Measurements from ENCODE around the gene SPDYC. TPM values are rescaled to one million over a fixed set of nuclear protein-coding genes. Genes with fewer than 3 reads are reported as not detected.

SPDYC gene
- total and polyA plus RNA-seq, 9 of the 15 experiments (the other 6 are each of a cell fraction or from before 2014, with no cell fraction given), result 4.4 to 18.8 (median 9.2) TPM

GRCh38 chr11:65129649-65130441, 40.2 kb upstream of the SPDYC start:
- Histone ChIP-seq H3K4me1 (replicated peaks in 1 of 2; ENCODE audit: control insufficient read depth in 2 of 2, insufficient read depth in 2 of 2, low read length in 2 of 2) (peaks cover 12 to 34% of the 10 kb centered on the region in 2 experiments; a peak in 4 of 5 replicates), H3K9ac (ENCODE audit: insufficient read depth in 1 of 2, low read depth in 2 of 2, low read length in 2 of 2) (peak overlapping the region in 1 of 2 experiments; percentile 17; a peak in 1 of 4 replicates), H4K20me1 (replicated peaks; ENCODE audit: control insufficient read depth, insufficient read depth, low read length) (peaks cover 13% of the 10 kb centered on the region; the same call in 1 of the 2 replicates), H3K9me3 (replicated peaks; ENCODE audit: control insufficient read depth, insufficient read depth, low read depth, low read length) (no peaks in the 10 kb centered on the region), H3K9me1 (ENCODE audit: control insufficient read depth, insufficient read depth, low read length) (peaks cover 4% of the 10 kb centered on the region), H3K27ac (ENCODE audit: extremely low read depth, low read depth, low read length) (no peak overlapping the region), H3K4me3 (no peak overlapping the region), H3K27me3 (ENCODE audit: control insufficient read depth in 2 of 2, insufficient read depth in 2 of 2, low read length in 2 of 2) (no peaks in the 10 kb centered on the region), H3K36me3 (ENCODE audit: control insufficient read depth, insufficient read depth, low read length) (peaks cover 81% of the 10 kb centered on the region), H3K4me2 (ENCODE audit: insufficient read depth, low read length) (no peak overlapping the region), H3K79me2 (ENCODE audit: control insufficient read depth, insufficient read depth, low read length) (peaks cover 39% of the 10 kb centered on the region), H2AFZ (ENCODE audit: low read depth, low read length) (no peak overlapping the region)
- FAIRE-seq (no peak), ATAC-seq (no peak), DNase-seq (ENCODE audit: extremely low read depth in 1 of 4, low spot score in 3 of 4) (no peak)
- WGBS (ENCODE audit: insufficient coverage, low coverage, missing lambda C conversion rate), result 91% methylated on average over 10 of the region's 13 CpGs
- in situ Hi-C loops (cut with MboI) (no loop called here), intact Hi-C loops (cut with micrococcal nuclease) (no loop called here)
- ChIA-PET POLR2A (interaction anchor here (0.6 to 8.4 kb wide), 10 partner anchors 7 to 1241 kb away, joined by 3 to 182 read pairs (median 4); partner anchors contain the start of genes FAU, MRPL49, SPDYC and TM7SF2), CTCF (ENCODE audit: low intra/inter-chr PET ratio) (no interaction called here)
- BruUV-seq (replicated peaks), result no TSS peak
- TF ChIP-seq ZNF184 (CRISPR knock-in tag; IDR thresholded peaks at IDR 0.05) (no peak), POLR2G (IDR thresholded peaks at IDR 0.05; ENCODE audit: low read depth, low read length) (peak; percentile 74), RBM22 (IDR thresholded peaks at IDR 0.05; ENCODE audit: low read depth, low read length, poor library complexity, severe bottlenecking) (peak; percentile 43), ZNF277 (CRISPR knock-in tag; IDR thresholded peaks at IDR 0.05; ENCODE audit: borderline replicate concordance) (no peak), RBFOX2 (IDR thresholded peaks at IDR 0.05; ENCODE audit: low read depth, low read length) (peak; percentile 68)
